Measurements from ENCODE around the gene DENND2C.

Gene DENND2C

GRCh38 chr1:114540272-114540671 is 129.6 kb downstream of the DENND2C start:
- H3K4me1 ChIP-seq: no peaks in the 10 kb centered on the region
- no peak overlapping the region for H3K4me3 ChIP-seq
- intact Hi-C loops (cut with DNase I; ENCODE audit: low total_unique reads): no loop called here
- no peaks in the 10 kb centered on the region for H3K36me3 ChIP-seq
- no peak overlapping the region for H3K27ac ChIP-seq
- TF ChIP-seq, protein P1, sequence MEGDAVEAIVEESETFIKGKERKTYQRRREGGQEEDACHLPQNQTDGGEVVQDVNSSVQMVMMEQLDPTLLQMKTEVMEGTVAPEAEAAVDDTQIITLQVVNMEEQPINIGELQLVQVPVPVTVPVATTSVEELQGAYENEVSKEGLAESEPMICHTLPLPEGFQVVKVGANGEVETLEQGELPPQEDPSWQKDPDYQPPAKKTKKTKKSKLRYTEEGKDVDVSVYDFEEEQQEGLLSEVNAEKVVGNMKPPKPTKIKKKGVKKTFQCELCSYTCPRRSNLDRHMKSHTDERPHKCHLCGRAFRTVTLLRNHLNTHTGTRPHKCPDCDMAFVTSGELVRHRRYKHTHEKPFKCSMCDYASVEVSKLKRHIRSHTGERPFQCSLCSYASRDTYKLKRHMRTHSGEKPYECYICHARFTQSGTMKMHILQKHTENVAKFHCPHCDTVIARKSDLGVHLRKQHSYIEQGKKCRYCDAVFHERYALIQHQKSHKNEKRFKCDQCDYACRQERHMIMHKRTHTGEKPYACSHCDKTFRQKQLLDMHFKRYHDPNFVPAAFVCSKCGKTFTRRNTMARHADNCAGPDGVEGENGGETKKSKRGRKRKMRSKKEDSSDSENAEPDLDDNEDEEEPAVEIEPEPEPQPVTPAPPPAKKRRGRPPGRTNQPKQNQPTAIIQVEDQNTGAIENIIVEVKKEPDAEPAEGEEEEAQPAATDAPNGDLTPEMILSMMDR (IDR thresholded peaks at IDR 0.05): no peak
- H3K27me3 ChIP-seq: no peaks in the 10 kb centered on the region
- H3K9me3 ChIP-seq: no peaks in the 10 kb centered on the region
- no peak for DNase-seq

- Histone ChIP-seq H3K4me1 (no peaks in the 10 kb centered on the region), H3K36me3 (no peaks in the 10 kb centered on the region), H3K4me3 (no peak overlapping the region), H3K27ac (no peak overlapping the region), H3K27me3 (no peaks in the 10 kb centered on the region), H3K9me3 (no peaks in the 10 kb centered on the region)
- TF ChIP-seq, protein P1 (IDR thresholded peaks at IDR 0.05): no peak
- DNase-seq: no peak
- intact Hi-C loops (cut with DNase I; ENCODE audit: low total_unique reads): no loop called here
Observed at GRCh38 chr1:114536043-114536442, 133.8 kb downstream of the DENND2C start.

DNA sequence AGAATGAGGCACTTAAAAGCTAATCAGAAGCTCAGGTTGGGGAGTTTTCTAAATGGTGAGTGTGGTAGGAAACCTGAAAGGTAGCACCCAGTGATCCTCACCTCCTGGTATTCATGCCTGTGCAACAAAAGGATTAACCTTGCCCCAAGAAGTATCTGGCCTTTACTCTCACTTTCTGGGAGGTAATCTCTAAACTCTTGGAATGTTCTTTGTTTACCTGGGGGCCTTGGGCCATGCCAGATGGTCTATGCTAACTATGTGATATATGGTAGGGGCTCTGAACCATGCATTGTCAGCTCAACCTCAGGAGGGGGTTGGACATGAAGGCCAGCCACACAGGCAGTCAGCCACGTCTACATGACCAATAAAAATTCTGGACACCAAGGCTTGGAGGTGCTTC is 134.4 kb downstream of the DENND2C start:
- TF ChIP-seq, protein P1 (IDR thresholded peaks at IDR 0.05): no peak

More for the DNA sequence above, 134.4 kb downstream of the DENND2C start:
- no peaks in the 10 kb centered on the region for H3K9me3 ChIP-seq
- H3K4me3 ChIP-seq: no peak overlapping the region
- H3K36me3 ChIP-seq: no peaks in the 10 kb centered on the region
- H3K27me3 ChIP-seq: no peaks in the 10 kb centered on the region
- no peak for DNase-seq
- intact Hi-C loops (cut with DNase I; ENCODE audit: low total_unique reads): no loop called here
- H3K4me1 ChIP-seq: no peaks in the 10 kb centered on the region
- no peak overlapping the region for H3K27ac ChIP-seq
